Naive B cell (primary cell): ENCODE measurements around the gene SYS1. TPM values are rescaled to one million over a fixed set of nuclear protein-coding genes. Genes with fewer than 3 reads are reported as not detected.
A peak's percentile ranks its signal among the peaks of the same experiment; 100 is the strongest.
"Not testable (repeated sequence)": the region's sequence is repeated elsewhere in the genome, so short reads cannot be mapped to it uniquely, and the experiment has no call there.

Experiments used
- ATAC-seq, 2 donors: fragments of 150-1000 bp; cut with Tn5 transposase; 2 replicates each; pipeline ENCODE4 v1.10.0; 2021; ENCODE audit warnings: low read depth in 2 of 2, mild to moderate bottlenecking in 2 of 2, moderate library complexity in 2 of 2
- DNase-seq: peaks from one replicate; pipeline ENCODE4 v3.0.0; 2022
- H3K27ac Mint-ChIP-seq, 6 donors: one replicate each; pipeline ENCODE4 v1.8.0; 2020 to 2022; ENCODE audit warnings: mild to moderate bottlenecking in 6 of 6, mixed read lengths in 6 of 6, moderate library complexity in 5 of 6, inconsistent platforms in 2 of 6
- H3K27me3 Mint-ChIP-seq, 3 donors: one replicate each; pipeline ENCODE4 v1.8.0; 2021 to 2022; ENCODE audit warnings: mixed read lengths in 3 of 3, mild to moderate bottlenecking in 1 of 3
- H3K36me3 Mint-ChIP-seq, 2 donors: one replicate each; pipeline ENCODE4 v1.8.0; 2020 to 2022; ENCODE audit warnings: mixed read lengths in 2 of 2, inconsistent platforms in 1 of 2, mild to moderate bottlenecking in 1 of 2
- H3K4me1 Mint-ChIP-seq, 3 donors: one replicate each; pipeline ENCODE4 v1.8.0; 2020 to 2022; ENCODE audit warnings: mixed read lengths in 3 of 3, inconsistent platforms in 1 of 3, mild to moderate bottlenecking in 1 of 3, moderate library complexity in 1 of 3
- H3K4me3 Mint-ChIP-seq, 8 donors: one replicate each; pipeline ENCODE4 v1.8.0; 2020 to 2022; ENCODE audit warnings: mild to moderate bottlenecking in 8 of 8, mixed read lengths in 8 of 8, moderate library complexity in 8 of 8, inconsistent platforms in 2 of 8
- H3K9me3 Mint-ChIP-seq, 7 donors: one replicate each; pipeline ENCODE4 v1.8.0; 2020 to 2022; ENCODE audit warnings: mixed read lengths in 7 of 7, mild to moderate bottlenecking in 5 of 7, inconsistent platforms in 2 of 7, moderate library complexity in 1 of 7
- polyA plus RNA-seq, 6 donors: library from polyadenylated mRNA; unstranded; fragments of 300-500 nt; fragmentation: Illumina TruSeq; gene quantifications; one replicate each; pipeline ENCODE4 v1.2.3, GENCODE V29; 2021; ENCODE audit warnings: low read depth in 6 of 6

Gene SYS1
- polyA plus RNA-seq, 6 donors from 2014 or later, result 16.3 to 37.7 (median 36.1) TPM

DNA sequence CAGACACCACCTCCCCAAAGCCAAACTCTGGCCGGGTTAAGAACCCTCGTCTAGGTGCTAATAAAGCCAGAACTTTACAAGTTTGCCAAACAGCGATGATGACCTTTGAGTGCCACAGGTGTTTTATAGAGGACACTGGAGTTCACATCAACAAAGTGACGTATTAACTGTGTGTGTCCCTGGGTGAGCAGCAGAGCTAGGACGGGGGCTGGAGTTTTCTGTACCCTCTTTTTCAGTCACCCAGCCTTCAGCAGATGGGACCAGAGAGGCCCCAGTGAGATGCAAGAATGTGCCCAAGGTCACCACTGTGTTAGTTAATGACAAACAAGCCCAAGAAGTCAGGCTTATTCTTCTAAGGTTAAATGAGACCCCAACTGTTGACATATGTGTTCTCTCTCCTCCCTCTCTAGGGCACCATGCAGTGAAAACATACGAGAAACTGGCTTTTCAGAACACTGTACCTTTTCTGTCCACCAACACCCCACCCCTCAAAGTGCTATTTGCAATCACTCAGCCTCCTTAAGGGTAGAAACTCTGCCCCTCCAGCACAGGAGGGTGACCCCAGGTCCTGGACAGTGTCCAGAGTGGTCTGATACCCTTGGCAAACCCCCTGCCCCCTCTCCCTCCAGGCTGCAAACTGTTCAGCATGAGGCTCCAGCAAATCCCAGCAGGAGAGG is 20.0 kb upstream of the SYS1 start:
- Mint-ChIP-seq H3K36me3 (no peaks in the 10 kb centered on the region), H3K4me3 (no peak overlapping the region)
- no peak for ATAC-seq

DNA sequence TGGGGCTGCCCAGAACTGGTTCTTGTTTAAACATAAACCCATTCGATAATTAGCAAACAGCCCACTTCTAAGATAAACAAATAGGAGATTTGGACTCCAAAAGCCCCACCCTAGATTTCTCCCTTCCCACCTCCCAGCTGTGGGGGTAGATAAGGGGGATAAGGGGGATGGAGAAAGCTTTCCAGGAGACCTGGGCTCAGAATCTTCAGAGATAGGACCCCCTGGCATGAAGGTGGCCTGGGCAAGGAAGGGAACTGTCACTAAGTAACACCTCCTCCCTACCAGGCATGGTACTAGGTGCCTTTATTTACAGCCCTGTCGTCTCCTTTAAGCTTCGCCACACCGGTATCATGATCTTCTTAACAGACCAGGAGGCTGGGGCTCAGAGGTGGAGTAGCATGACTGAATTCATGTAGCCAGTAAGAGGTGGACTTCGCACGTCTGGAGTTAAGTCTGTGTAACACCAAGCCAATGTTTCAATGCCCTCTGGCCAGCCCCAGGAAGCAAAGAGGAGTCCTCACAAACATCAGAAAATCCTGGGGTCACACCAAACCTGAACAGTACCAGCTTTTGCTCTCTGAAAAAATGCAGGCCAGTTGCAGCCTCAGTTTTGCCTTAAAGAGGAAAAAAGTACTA is 19.3 kb upstream of the SYS1 start:
- Mint-ChIP-seq H3K4me3 (no peak overlapping the region), H3K9me3 (no peaks in the 10 kb centered on the region), H3K4me1 (peaks cover 11 to 39% (median 21%) of the 10 kb centered on the region in 3 donors)

More for the DNA sequence above, 20.0 kb upstream of the SYS1 start:
- Mint-ChIP-seq H3K9me3 (no peaks in the 10 kb centered on the region), H3K4me1 (peaks cover 6 to 36% (median 17%) of the 10 kb centered on the region in 3 donors), H3K27ac (no peak overlapping the region), H3K27me3 (peaks cover 24 to 79% (median 44%) of the 10 kb centered on the region in 3 donors)
- DNase-seq, result no peak

DNA sequence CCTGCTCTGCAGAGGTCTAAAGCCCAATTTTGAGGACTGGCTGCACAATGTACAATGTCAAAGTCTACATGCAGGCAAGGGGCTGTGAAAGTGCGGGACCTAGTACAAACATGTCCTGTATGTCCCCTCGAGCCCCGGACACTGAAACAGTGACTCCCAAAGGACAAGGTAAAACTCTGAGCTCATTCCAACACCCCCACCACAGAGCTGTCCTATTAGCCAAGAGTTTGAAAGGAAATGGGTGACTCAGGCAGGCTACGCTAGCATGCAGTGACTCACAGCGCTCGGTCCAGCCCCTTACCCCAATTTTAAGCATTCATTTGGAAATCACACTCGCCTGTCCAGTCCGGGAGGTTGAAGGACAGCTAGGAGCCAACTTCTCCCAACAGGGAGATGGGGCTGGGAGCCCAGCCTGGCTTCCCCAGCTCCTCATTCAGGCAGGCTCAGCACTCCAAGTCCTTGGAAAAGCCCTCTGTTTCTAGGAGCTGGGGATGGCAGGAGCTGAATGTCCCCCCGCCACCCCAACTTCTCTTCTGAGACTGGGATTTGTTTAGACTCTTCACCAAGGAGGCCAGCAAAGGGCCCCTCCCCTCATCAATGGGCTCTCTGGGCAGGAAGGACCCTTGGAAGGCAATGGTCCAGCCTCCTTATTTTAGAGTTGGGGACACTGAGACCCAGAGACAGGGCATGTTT is 18.6 kb upstream of the SYS1 start:
- DNase-seq, result no peak
- H3K9me3 Mint-ChIP-seq, result no peaks in the 10 kb centered on the region
- peaks cover 12 to 39% (median 21%) of the 10 kb centered on the region in 3 donors for H3K4me1 Mint-ChIP-seq
- peak overlapping the region in 1 of 8 donors; percentile 10 for H3K4me3 Mint-ChIP-seq
- ATAC-seq, result no peak
- no peak overlapping the region for H3K27ac Mint-ChIP-seq
- peaks cover 24 to 80% (median 37%) of the 10 kb centered on the region in 3 donors for H3K27me3 Mint-ChIP-seq
- H3K36me3 Mint-ChIP-seq, result no peaks in the 10 kb centered on the region

More for the DNA sequence above, 19.3 kb upstream of the SYS1 start:
- no peak for ATAC-seq
- no peaks in the 10 kb centered on the region for H3K36me3 Mint-ChIP-seq
- no peak for DNase-seq
- H3K27me3 Mint-ChIP-seq, result peaks cover 24 to 85% (median 43%) of the 10 kb centered on the region in 3 donors
- H3K27ac Mint-ChIP-seq, result no peak overlapping the region

DNA sequence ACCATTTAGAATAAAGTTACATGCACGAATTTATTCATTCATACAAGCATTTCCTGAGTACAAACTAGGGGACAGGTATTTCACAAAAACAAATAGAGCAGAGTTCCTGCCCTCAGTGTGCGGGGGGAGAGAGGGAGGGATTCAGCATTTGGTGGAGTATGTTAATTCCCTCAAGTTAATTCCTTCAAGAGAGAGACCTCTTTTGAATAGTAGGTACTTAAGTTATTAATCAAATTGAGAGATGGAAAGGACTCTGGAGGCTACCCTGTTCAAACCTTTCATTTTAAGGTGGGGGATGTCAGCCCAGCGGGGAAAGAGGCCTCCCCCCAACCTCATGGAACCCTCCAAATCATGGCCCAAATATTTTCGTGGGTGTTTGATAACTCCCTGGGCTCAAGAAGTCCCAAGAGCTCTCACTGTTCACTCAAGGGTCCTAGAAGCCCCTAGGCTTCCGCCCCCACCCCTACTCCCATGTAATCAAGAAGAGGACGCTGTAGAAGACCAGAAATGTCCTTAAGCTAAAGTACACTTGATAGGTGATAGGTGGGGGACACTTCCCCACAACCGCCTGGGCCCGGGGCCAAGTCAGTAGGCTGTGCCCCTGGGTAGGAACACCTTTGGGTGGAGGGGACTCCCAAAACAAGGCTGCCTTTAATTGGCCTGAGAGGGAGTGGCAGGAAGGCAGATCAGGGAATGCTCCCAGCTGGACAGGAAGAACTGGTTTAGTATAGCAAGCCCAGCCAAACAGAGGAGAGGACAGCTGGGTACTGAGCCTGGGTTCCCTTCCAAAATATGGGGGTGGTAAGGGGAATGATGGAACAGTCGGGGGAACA is 17.6 kb upstream of the SYS1 start:
- ATAC-seq, result no peak
- peak overlapping the region in 1 of 6 donors; percentile 88 for H3K27ac Mint-ChIP-seq
- peaks cover 31 to 72% (median 31%) of the 10 kb centered on the region in 3 donors for H3K27me3 Mint-ChIP-seq
- no peaks in the 10 kb centered on the region for H3K9me3 Mint-ChIP-seq
- peaks cover 12 to 39% (median 21%) of the 10 kb centered on the region in 3 donors for H3K4me1 Mint-ChIP-seq
- no peak for DNase-seq
- no peak overlapping the region for H3K4me3 Mint-ChIP-seq
- H3K36me3 Mint-ChIP-seq, result no peaks in the 10 kb centered on the region

DNA sequence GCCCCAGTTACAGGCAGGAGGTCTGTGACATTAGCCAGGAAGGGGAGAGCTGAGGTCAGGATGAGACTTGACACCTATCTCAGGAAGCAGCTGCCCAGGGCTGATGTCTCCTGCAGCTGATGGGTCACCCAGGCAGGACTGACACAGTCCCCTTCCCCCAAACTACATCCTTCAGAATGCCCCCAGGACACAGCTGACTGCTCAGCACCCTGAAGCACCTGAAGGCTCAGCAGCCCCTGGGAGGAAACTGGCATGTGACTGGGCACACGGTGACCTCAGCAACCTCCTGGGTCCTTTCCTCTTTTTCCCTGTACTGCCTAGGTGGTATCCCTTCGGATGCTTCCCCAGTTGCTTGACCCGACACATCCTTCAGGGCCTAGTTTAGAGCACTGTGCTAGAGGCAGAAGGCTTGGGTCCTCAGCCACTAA is 16.7 kb upstream of the SYS1 start:
- Mint-ChIP-seq H3K9me3 (no peaks in the 10 kb centered on the region), H3K36me3 (no peaks in the 10 kb centered on the region), H3K4me3 (peak overlapping the region in 2 of 8 donors; percentile 59 to 75), H3K4me1 (peaks cover 12 to 39% (median 21%) of the 10 kb centered on the region in 3 donors), H3K27me3 (peaks cover 24 to 63% (median 34%) of the 10 kb centered on the region in 3 donors), H3K27ac (peak overlapping the region in 2 of 6 donors; percentile 9 to 39)
- ATAC-seq (peak; percentile 8 to 73), DNase-seq (no peak)

DNA sequence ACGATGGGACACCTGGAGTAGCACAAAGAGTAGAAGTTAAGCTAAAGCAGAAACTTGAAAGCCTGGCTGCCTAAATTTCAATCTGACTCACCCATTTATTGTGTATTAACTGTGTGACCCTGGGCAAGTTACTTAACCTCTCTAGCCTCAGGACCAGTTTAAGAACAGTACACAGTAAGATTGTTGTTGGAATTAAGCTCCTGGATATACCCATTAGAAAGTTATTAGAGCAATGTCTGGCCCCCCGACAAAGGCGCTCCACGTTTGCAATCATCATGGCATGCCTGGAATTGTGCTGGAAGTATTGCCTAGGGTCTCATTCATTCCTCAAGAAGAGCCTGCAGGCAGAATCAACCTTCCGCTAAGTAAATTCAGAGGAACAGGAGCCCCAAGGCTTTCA is 16.1 kb upstream of the SYS1 start:
- H3K27ac Mint-ChIP-seq, result peak overlapping the region in 1 of 6 donors; percentile 27
- no peaks in the 10 kb centered on the region for H3K36me3 Mint-ChIP-seq
- no peak for ATAC-seq
- H3K9me3 Mint-ChIP-seq, result no peaks in the 10 kb centered on the region
- H3K4me1 Mint-ChIP-seq, result peaks cover 12 to 39% (median 21%) of the 10 kb centered on the region in 3 donors
- DNase-seq, result no peak
- H3K4me3 Mint-ChIP-seq, result peak overlapping the region in 4 of 8 donors; percentile 49 to 87 (median 67)
- peaks cover 24 to 63% (median 34%) of the 10 kb centered on the region in 3 donors for H3K27me3 Mint-ChIP-seq

DNA sequence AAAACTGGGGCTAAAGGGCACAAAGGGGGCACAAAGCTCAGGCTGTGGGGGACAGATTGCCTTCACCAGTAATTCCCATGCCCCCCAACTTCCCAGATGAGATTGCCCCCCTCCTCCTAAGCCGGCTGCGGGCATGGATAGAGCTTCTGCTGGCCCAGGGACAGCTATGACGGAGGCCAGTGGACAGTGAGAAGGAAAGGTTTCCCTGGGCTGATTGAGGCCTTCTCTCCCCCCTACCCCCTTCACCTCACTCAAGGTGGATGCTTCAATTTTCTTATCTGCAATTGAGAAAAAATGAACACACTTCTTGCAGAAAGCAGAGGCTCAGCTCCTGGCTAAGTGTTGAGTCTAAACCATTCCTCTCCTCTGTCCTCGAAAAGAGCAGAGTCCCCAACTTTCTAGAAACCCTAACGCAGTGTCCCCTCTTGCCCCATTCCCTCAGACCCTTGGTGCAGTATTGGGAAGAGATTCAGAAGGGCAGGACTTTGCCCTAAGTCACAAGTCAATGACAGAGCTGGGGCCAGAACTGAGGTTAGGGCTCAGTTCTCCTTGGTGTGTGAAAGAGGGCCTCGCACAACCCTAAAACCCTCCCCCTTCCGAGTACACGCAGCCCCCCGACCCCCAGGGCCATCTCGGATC is 15.5 kb upstream of the SYS1 start:
- H3K4me3 Mint-ChIP-seq, result peak overlapping the region; percentile 36 to 87 (median 72)
- DNase-seq (no peak), ATAC-seq (peak; percentile 15 to 27)
- no peaks in the 10 kb centered on the region for H3K36me3 Mint-ChIP-seq
- peaks cover 12 to 39% (median 21%) of the 10 kb centered on the region in 3 donors for H3K4me1 Mint-ChIP-seq
- H3K9me3 Mint-ChIP-seq, result no peaks in the 10 kb centered on the region
- H3K27ac Mint-ChIP-seq, result peak overlapping the region in 2 of 6 donors; percentile 49 to 56
- peaks cover 24 to 60% (median 34%) of the 10 kb centered on the region in 3 donors for H3K27me3 Mint-ChIP-seq

DNA sequence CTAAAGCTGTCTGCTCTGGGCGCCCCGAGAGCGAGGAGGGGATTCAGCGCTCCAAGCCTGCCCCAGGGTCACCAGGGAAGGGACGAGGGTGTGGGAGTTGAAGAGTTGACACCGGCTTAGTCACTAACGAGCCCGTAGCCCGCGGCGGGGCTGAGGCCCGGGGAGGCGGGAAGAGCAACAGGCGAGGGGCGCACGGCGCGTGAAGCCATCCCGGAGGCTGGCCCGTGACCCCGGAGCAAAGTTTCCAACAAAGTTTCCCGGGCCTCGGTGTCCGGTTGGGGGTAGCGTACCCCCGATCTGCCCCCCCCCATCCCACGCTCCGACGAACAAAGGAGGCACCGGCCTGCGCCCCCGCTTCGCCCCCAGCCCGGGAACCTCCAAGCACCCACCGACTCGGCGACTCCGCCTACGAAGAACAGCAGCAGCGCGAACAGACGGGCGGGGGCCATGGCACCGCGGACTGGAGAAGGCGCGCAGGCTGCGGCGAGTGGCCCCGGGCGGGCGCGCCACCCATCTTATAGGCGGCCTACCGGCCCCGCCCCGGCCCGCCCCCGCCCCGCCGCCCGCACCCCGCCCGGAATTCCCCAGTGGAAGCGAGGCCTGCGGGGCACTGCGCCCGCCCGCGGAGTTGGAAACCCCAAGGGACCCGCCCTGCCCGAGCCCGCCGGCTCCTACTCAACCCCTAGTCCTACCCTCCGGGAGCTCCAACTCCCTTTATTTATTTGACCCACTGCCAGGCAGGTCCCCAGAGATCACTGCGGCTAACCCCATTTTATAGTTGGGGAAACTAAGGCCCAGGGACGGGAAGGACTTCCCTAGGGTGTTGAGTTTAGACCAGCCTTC is 14.8 kb upstream of the SYS1 start, which contains the start of gene SDC4:
Gene SDC4 (minus strand): TSS at position 489 of the 843 bp plus-strand sequence. CDS start 40 bp downstream, at position 449.
- no peaks in the 10 kb centered on the region for H3K9me3 Mint-ChIP-seq
- H3K27me3 Mint-ChIP-seq, result peaks cover 24 to 52% (median 34%) of the 10 kb centered on the region in 3 donors
- H3K4me3 Mint-ChIP-seq, result peak within 1 kb of the TSS; percentile 40 to 87 (median 74)
- peaks cover 12 to 39% (median 21%) of the 10 kb centered on the region in 3 donors for H3K4me1 Mint-ChIP-seq
- H3K27ac Mint-ChIP-seq, result peak within 1 kb of the TSS in 2 of 6 donors; percentile 49 to 56
- no peak for DNase-seq
- H3K36me3 Mint-ChIP-seq, result no peaks in the 10 kb centered on the region
- ATAC-seq, result peak; percentile 69 to 77

DNA sequence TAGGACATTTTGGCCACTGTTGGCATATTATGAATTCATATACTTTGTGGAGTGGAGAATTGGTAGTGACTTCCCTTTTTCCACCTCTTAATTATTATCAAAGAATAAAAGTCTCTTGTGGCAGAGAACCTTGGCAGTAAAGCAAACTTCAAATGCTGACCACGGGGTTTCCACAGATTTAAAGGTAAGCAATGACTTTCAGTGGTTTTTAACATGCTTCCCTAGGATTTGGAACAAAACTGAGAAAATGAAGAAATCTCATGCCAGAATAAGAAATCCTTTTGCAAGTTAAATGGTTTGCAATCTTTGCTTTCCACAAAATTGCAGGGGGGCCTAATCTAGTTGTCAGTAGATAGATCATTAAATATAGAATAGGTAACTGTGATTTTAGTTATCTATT is 12.7 kb upstream of the SYS1 start:
- H3K9me3 Mint-ChIP-seq, result no peaks in the 10 kb centered on the region
- peak overlapping the region in 1 of 8 donors; percentile 6 for H3K4me3 Mint-ChIP-seq
- DNase-seq (no peak), ATAC-seq (no peak)
- no peaks in the 10 kb centered on the region for H3K36me3 Mint-ChIP-seq
- H3K27me3 Mint-ChIP-seq, result peaks cover 24 to 48% (median 42%) of the 10 kb centered on the region in 3 donors
- H3K4me1 Mint-ChIP-seq, result peaks cover 12 to 29% (median 17%) of the 10 kb centered on the region in 3 donors
- no peak overlapping the region for H3K27ac Mint-ChIP-seq

DNA sequence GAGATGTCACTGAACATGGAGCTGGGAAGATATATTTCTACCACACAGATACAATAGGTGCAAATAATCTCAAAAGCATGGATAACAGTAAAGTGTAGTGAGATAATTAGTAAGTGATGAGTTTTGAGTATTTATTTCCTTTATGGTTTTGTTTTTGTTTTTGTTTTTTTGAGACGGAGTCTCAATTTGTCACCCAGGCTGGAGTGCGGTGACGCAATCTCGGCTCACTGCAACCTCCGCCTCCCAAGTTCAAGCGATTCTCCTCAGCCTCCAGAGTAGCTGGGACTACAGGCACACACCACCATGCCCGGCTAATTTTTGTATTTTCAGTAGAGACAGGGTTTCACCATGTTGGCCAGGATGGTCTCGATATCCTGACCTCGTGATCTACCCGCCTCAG is 12.2 kb upstream of the SYS1 start:
- DNase-seq, H3K9me3 Mint-ChIP-seq, H3K36me3 Mint-ChIP-seq, H3K4me3 Mint-ChIP-seq, ATAC-seq: not testable (repeated sequence)
- H3K27ac Mint-ChIP-seq, result peak overlapping the region in 1 of 6 donors; percentile 27
- H3K4me1 Mint-ChIP-seq, result peaks cover 12 to 24% (median 17%) of the 10 kb centered on the region in 3 donors
- H3K27me3 Mint-ChIP-seq, result peaks cover 21 to 47% (median 38%) of the 10 kb centered on the region in 3 donors

DNA sequence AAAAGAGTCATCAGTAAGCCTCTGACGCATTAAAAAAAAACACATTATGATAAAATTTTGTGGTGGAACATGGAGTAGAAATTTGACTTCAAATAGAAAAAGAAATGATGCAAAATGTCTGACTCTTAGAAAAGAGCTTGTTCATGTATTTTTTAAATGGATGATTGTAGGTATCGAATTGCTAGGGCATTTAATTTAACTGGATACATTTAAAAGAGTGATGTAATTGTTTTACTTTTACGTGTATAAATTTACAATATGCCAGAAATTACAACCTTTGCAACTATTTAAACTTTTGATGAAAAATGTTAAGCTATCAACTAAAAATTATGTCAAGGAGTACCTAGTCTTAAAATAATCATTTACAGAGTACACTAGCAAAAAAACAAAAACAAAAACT is 10.2 kb upstream of the SYS1 start:
- Mint-ChIP-seq H3K4me1 (peaks cover 4 to 8% (median 7%) of the 10 kb centered on the region in 3 donors), H3K27me3 (peaks cover 2 to 27% (median 22%) of the 10 kb centered on the region in 3 donors), H3K4me3 (no peak overlapping the region), H3K27ac (no peak overlapping the region), H3K36me3 (no peaks in the 10 kb centered on the region), H3K9me3 (no peaks in the 10 kb centered on the region)
- DNase-seq (no peak), ATAC-seq (no peak)
